Upper lobe of left lung (tissue), 6 donors: ENCODE data around the gene SPPL2A. TPM values are rescaled to one million over a fixed set of nuclear protein-coding genes. Genes with fewer than 3 reads are reported as not detected.
"Not testable (repeated sequence)": the region's sequence is repeated elsewhere in the genome, so short reads cannot be mapped to it uniquely, and the experiment has no call there.

ENCODE experiments used
- ATAC-seq, 2 donors: fragments of 200-7000 bp; cut with Tn5 transposase; one replicate each; pipeline ENCODE4 v1.9.1; 2022; ENCODE audit warnings: mild to moderate bottlenecking in 2 of 2, moderate library complexity in 2 of 2; ENCODE audit not compliant: low FRiP score in 2 of 2
- DNase-seq, 2 donors: peaks; one replicate each; pipeline ENCODE4 v3.0.0-alpha.2; 2019 to 2020
- H3K27ac ChIP-seq, 4 donors: fragments of 200-600 bp; sonication (generic); one replicate each; pipeline ENCODE4 v1.5.1; 2016 to 2019
- H3K27me3 ChIP-seq, 4 donors: fragments of 200-600 bp; sonication (generic); one replicate each; pipeline ENCODE4 v1.5.1; 2017 to 2019
- H3K36me3 ChIP-seq, 4 donors: fragments of 200-600 bp; sonication (generic); one replicate each; pipeline ENCODE4 v1.5.1; 2016 to 2019
- H3K4me1 ChIP-seq, 4 donors: fragments of 200-600 bp; sonication (generic); one replicate each; pipeline ENCODE4 v1.5.1; 2018 to 2019
- H3K4me3 ChIP-seq, 4 donors: fragments of 200-600 bp; sonication (generic); one replicate each; pipeline ENCODE4 v1.5.1; 2017 to 2019; ENCODE audit warnings: mild to moderate bottlenecking in 2 of 4, moderate library complexity in 1 of 4
- H3K9me3 ChIP-seq, 4 donors: fragments of 200-600 bp; sonication (generic); one replicate each; pipeline ENCODE4 v1.5.1; 2018 to 2019
- EP300 ChIP-seq, 4 donors: sonication (generic); formaldehyde crosslinking; IDR thresholded peaks; one replicate each; pipeline ENCODE4 v1.5.1; 2017; ENCODE audit warnings: antibody characterized with exemption in 4 of 4, control low read depth in 2 of 4
- POLR2A ChIP-seq, 4 donors: fragments of 450-650 bp; IDR thresholded peaks; one replicate each; pipeline ENCODE4 v1.5.1; 2016 to 2017; ENCODE audit warnings: antibody characterized with exemption in 4 of 4, mild to moderate bottlenecking in 2 of 4
- POLR2AphosphoS5 ChIP-seq, 2 donors: sonication (generic); formaldehyde crosslinking; IDR thresholded peaks; one replicate each; pipeline ENCODE4 v1.5.1; 2017; ENCODE audit warnings: antibody characterized with exemption in 2 of 2
- WGBS, 2 donors: methylation state at CpG; one replicate each; pipeline ENCODE4 v1.1.5; 2017 to 2018; 5-methylcytosine and 5-hydroxymethylcytosine counted together
- total RNA-seq, 6 donors: library from RNA; depleted of rRNA in 4 of 6; stranded (reverse); fragments of >200 nt in 4 of 6; gene quantifications; one replicate each; pipeline versions ENCODE4 v1.1.0 to v1.2.1, GENCODE V29; 2016 to 2021
- TF ChIP-seq, protein P1 (sequence below), 6 experiments: fragments of 450-650 bp in 4 of 6; fragments of 200-600 bp in 2 of 6; sonication (generic) in 2 of 6; IDR thresholded peaks; one replicate each; pipeline ENCODE4 v1.5.1; 2016 to 2019; ENCODE audit warnings: antibody characterized with exemption in 6 of 6
- donor health status: DM: no; HTN: no; CAD: no; lungs with moderate emphysema.
- donor health status: DM: no; HTN: yes; CAD: no; lungs with severe emphysema.

The SPPL2A gene
- total RNA-seq, 6 donors from 2014 or later = 65.0 to 128 (median 111) TPM

DNA sequence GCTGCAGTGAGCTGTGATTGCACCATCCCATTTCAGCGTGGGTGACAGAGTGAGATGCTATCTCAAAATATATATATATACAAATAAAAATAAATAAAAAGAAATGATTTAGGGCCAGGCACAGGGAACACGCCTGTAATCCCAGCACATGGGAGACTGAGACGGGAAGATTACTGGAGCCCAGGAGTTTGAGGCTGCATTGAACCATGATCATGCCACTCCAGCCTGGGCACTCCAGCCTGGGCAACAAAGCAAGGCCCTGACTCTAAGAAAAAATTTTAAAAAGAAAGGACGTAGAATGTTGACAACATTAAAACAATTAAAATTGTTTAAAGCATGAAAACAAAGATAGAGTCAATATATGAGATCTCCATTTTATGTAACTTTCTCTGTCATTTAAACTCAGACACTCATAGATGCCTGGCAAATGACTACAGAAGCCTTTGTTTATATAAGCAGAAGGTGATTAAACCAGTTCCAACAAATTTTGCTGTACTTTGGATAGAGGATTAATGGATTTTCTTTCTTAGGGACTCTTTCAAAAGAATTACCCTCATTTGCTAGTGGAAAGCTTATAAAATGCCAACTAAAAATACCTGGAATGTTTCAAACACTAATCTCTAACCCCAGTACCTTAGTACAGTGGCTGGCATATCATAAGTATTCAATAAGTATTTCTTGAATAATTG, 68.3 kb downstream of the SPPL2A start:
- Histone ChIP-seq H3K4me1 (no peaks in the 10 kb centered on the region), H3K36me3 (no peaks in the 10 kb centered on the region), H3K27ac (no peak overlapping the region), H3K9me3 (no peaks in the 10 kb centered on the region), H3K4me3 (no peak overlapping the region), H3K27me3 (no peaks in the 10 kb centered on the region)
- WGBS, 2 donors = 90 to 92% methylated on average over 4 of the region's 4 CpGs
- no peak for DNase-seq
- no peak for ATAC-seq
- no peak for TF ChIP-seq EP300 (IDR thresholded peaks at IDR 0.05)
- no peak for TF ChIP-seq POLR2A (IDR thresholded peaks at IDR 0.05)
- TF ChIP-seq, protein P1, sequence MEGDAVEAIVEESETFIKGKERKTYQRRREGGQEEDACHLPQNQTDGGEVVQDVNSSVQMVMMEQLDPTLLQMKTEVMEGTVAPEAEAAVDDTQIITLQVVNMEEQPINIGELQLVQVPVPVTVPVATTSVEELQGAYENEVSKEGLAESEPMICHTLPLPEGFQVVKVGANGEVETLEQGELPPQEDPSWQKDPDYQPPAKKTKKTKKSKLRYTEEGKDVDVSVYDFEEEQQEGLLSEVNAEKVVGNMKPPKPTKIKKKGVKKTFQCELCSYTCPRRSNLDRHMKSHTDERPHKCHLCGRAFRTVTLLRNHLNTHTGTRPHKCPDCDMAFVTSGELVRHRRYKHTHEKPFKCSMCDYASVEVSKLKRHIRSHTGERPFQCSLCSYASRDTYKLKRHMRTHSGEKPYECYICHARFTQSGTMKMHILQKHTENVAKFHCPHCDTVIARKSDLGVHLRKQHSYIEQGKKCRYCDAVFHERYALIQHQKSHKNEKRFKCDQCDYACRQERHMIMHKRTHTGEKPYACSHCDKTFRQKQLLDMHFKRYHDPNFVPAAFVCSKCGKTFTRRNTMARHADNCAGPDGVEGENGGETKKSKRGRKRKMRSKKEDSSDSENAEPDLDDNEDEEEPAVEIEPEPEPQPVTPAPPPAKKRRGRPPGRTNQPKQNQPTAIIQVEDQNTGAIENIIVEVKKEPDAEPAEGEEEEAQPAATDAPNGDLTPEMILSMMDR (IDR thresholded peaks at IDR 0.05) = no peak
- TF ChIP-seq POLR2AphosphoS5 (IDR thresholded peaks at IDR 0.05) = no peak

DNA sequence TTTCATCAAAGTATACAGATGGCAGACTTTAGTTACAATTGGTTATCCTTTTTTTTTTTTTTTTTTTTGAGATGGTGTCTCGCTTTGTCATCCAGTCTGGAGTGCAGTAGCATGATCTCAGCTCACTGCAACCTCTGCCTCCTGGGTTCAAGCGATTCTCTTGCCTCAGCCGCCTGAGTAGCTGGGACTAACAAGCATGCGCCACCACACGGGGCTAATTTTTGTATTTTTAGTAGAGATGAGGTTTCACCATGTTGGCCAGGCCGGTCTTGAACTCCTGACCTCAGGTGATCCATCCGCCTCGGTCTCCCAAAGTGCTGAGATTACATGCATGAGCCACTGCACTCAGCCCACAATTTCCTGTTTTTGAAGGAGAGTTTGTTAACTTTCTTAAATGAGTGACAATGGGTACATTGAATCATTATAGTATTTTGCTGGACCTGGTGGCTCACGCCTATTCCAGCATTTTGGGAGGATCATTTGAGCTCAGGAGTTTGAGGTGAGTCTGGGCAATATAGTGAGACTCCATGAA, 70.8 kb downstream of the SPPL2A start:
- H3K36me3 ChIP-seq, H3K4me3 ChIP-seq, H3K27me3 ChIP-seq, H3K9me3 ChIP-seq, H3K27ac ChIP-seq, ATAC-seq, DNase-seq, H3K4me1 ChIP-seq: not testable (repeated sequence)
- WGBS, 2 donors = 94 to 95% methylated on average over 8 to 9 of the region's 9 CpGs

DNA sequence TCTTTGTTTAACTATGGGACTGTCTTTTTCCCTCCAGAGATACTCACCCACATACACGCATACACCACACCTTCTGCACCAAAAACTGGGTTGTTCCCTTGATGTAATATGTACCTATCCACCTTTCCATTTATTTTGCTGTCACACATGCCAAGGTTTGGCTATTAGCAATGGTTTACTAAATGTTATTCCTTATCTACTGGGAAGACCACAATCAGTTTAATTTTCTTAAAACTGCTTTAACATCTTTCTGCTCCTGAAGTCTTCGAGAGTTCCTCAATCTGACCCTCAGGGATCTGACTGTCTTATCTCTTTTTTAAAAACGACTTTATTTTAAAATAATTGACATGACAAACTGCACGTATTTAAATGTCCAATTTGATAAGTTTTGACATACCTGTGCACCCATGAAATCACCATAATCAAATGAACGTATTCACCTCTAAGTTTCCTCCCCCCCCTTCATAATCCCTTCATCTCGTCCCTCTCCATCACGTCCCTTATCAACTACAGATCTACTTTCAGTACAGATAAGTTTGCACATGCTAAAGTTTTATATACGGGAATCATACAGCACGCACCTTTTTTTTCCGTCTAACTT, 78.1 kb downstream of the SPPL2A start:
- 47 to 53% methylated on average over 10 of the region's 10 CpGs for WGBS, 2 donors

DNA sequence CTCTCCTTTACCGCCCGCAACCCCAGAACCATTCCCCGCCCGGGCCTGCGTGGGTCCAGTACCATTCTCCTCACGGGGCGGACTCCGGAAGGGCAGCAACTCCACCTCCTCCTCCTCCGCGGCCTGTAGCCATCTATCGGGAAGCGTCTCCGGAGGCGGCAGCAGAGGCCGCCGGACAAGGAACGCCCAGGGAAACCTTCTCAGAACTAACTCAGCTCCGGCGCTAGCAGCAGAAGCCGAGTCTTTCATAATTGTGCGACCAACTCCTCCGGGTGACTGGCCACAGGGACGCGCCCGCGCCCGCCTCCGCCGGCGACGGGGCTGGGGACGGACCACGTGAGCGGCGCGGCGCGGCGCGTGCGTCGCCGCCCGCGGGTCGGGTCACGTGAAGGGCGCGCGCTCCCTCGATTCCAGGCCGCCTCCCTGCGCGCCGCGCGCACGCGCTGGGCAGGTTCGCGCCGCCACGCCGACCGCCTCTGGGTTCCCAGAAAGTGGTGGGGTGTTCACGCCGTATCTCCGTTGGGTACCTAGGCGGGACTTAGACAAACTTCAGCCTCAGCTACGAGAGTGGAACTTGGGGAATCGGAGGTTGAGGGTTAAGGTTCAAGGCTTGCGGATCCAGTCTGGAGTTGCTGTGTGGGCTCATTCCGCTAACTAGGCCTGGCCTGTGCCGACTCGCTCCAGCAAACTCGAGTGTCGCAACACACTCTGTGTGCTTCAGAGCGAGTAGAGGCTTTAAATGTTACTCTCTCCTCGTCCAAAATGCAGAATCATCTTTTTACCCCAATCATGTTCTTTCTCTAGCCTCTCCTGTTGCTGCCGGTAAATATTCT, 78.8 kb downstream of the SPPL2A start, which contains the start of gene TRPM7:
Gene TRPM7 (minus strand): TSS at position 329 of the 833 bp plus-strand sequence. CDS start 264 bp downstream, at position 65.
- no peak for TF ChIP-seq EP300 (IDR thresholded peaks at IDR 0.05)
- TF ChIP-seq, protein P1 (IDR thresholded peaks at IDR 0.05) = peak in 2 of 6 experiments; percentile 25 to 31
- TF ChIP-seq POLR2AphosphoS5 (IDR thresholded peaks at IDR 0.05) = peak; percentile 80 to 83
- peak in 3 of 4 donors; percentile 81 to 90 (median 86) for TF ChIP-seq POLR2A (IDR thresholded peaks at IDR 0.05)
- Histone ChIP-seq H3K27ac (peak within 1 kb of the TSS; percentile 92 to 97 (median 94)), H3K4me3 (peak within 1 kb of the TSS; percentile 77 to 96 (median 87)), H3K9me3 (no peaks in the 10 kb centered on the region), H3K27me3 (no peaks in the 10 kb centered on the region), H3K4me1 (peaks cover 21 to 44% (median 32%) of the 10 kb centered on the region in 4 donors), H3K36me3 (peaks cover 0 to 9% (median 1%) of the 10 kb centered on the region in 4 donors)
- 0% methylated on average over 27 to 31 of the region's 80 CpGs for WGBS, 2 donors
- ATAC-seq = peak; percentile 94 to 98
- peak; percentile 87 to 99 for DNase-seq

More for the DNA sequence above, 78.1 kb downstream of the SPPL2A start:
- Histone ChIP-seq H3K36me3 (peaks cover 0 to 9% (median 1%) of the 10 kb centered on the region in 4 donors), H3K27ac (peak overlapping the region; percentile 92 to 97 (median 94)), H3K9me3 (no peaks in the 10 kb centered on the region), H3K4me3 (peak overlapping the region in 3 of 4 donors; percentile 77 to 96 (median 82)), H3K27me3 (no peaks in the 10 kb centered on the region), H3K4me1 (peaks cover 21 to 41% (median 32%) of the 10 kb centered on the region in 4 donors)
- no peak for DNase-seq
- no peak for TF ChIP-seq POLR2AphosphoS5 (IDR thresholded peaks at IDR 0.05)
- no peak for TF ChIP-seq POLR2A (IDR thresholded peaks at IDR 0.05)
- TF ChIP-seq, protein P1 (IDR thresholded peaks at IDR 0.05) = no peak
- no peak for TF ChIP-seq EP300 (IDR thresholded peaks at IDR 0.05)
- no peak for ATAC-seq
